RWPE2 (cell line): ENCODE data around the gene DDN.

Source experiments
- ATAC-seq: fragments of 200-7000 bp; cut with Tn5 transposase; 3 replicates; pipeline ENCODE4 v1.9.1; 2021; ENCODE audit warnings: low read depth
- DNase-seq: peaks from one replicate; pipeline ENCODE4 v3.0.0-alpha.2; 2020; ENCODE audit warnings: low spot score
- H3K27ac ChIP-seq: fragments of 450-650 bp; 2 replicates; pipeline ENCODE4 v1.5.1; 2017; ENCODE audit warnings: mild to moderate bottlenecking; ENCODE audit not compliant: poor library complexity, severe bottlenecking
- H3K27me3 ChIP-seq: fragments of 250-450 bp; sonication (Bioruptor Pico); 2 replicates; pipeline ENCODE4 v1.5.1; 2021; ENCODE audit warnings: mild to moderate bottlenecking, moderate library complexity; ENCODE audit not compliant: insufficient read depth, poor library complexity, severe bottlenecking
- H3K36me3 ChIP-seq: fragments of 250-450 bp; sonication (Bioruptor Pico); 2 replicates; pipeline ENCODE4 v1.5.1; 2020; ENCODE audit warnings: low read depth, mild to moderate bottlenecking, moderate library complexity
- H3K4me1 ChIP-seq: fragments of 250-450 bp; sonication (Bioruptor Pico); 2 replicates; pipeline ENCODE4 v1.5.1; 2021; ENCODE audit warnings: mild to moderate bottlenecking, moderate library complexity; ENCODE audit not compliant: insufficient read depth, poor library complexity, severe bottlenecking
- H3K4me3 ChIP-seq: fragments of 250-450 bp; sonication (Bioruptor Pico); 2 replicates; pipeline ENCODE4 v1.5.1; 2021; ENCODE audit warnings: mild to moderate bottlenecking, moderate library complexity; ENCODE audit not compliant: severe bottlenecking
- H3K9me3 ChIP-seq: fragments of 250-450 bp; sonication (Bioruptor Pico); 2 replicates; pipeline ENCODE4 v1.5.1; 2021; ENCODE audit warnings: mild to moderate bottlenecking, moderate library complexity; ENCODE audit not compliant: severe bottlenecking
- CTCF ChIP-seq: fragments of 450-650 bp; IDR thresholded peaks from one replicate; pipeline ENCODE4 v1.5.1; 2017; ENCODE audit warnings: mild to moderate bottlenecking, moderate library complexity; ENCODE audit not compliant: poor library complexity, severe bottlenecking

DDN gene

DNA sequence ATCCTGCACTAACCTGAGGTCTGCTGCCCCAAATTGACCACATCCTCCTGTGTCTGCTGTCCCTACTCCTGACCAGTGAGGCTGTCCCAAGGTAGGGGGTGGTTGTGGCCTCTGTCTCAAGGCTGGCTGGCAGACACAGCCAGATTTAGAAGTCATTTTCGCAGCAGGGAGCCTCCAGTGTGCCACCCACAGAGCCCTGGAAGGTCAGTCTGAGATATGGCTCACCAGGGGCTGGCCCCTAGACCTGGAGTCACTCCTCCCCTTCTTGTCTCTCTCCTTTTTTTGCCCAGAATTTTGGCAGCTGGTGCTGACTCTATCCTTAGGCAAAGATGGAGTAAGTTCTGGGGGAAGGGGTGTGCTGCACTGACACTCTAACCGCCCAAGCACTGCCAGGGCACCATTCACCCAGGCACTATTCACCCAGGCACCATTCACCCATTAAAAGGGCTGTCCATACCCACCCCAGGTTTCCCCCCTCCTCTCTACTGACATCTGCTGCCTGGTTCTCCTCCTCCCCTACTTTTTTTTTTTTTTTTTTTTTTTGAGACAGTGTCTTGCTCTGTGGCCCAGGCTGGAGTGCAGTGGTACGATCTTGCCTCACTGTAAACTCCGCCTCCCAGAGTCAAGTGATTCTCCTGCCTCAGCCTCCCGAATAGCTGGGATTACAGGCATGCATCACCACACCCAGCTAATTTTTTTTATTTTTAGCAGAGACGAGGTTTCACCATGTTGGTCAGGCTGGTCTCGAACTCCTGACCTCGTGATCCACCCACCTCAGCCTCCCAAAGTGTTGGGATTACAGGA lies 7.7 kb downstream of the DDN start:
- peaks cover 3% of the 10 kb centered on the region for H3K27me3 ChIP-seq

DNA sequence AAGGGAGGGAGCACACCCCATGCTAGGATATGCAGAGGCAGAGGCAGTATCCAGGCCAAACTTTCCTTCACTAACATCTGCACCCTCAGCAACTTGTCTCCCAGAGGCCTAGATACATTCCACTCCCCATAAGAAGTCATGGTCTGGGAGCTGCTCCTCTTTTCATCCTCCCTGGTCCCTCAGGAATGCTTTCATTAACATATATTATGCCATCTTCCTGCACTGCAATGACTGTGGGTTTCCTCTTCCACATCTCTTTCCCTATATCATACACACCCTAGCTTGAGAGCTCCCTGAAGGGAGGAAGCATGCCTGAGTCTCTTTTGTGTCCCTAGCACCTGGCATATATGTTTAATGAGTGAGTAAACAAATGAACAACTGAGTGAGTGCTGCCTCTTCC lies 8.6 kb downstream of the DDN start:
- Histone ChIP-seq H3K4me1 (no peaks in the 10 kb centered on the region), H3K36me3 (no peaks in the 10 kb centered on the region), H3K9me3 (no peaks in the 10 kb centered on the region), H3K27me3 (peaks cover 3% of the 10 kb centered on the region), H3K27ac (no peak overlapping the region), H3K4me3 (no peak overlapping the region)
- DNase-seq: no peak
- no peak for TF ChIP-seq CTCF
- no peak for ATAC-seq

More for the DNA sequence above, 7.7 kb downstream of the DDN start:
- no peak for TF ChIP-seq CTCF
- no peaks in the 10 kb centered on the region for H3K36me3 ChIP-seq
- no peaks in the 10 kb centered on the region for H3K9me3 ChIP-seq
- H3K27ac ChIP-seq: no peak overlapping the region
- H3K4me3 ChIP-seq: no peak overlapping the region
- H3K4me1 ChIP-seq: no peaks in the 10 kb centered on the region
- ATAC-seq: no peak
- DNase-seq: no peak

- ATAC-seq (peak; percentile 58), DNase-seq (peak; percentile 38)
- peaks cover 21% of the 10 kb centered on the region for H3K27me3 ChIP-seq
Observed at GRCh38 chr12:48988030-48988649, 11.0 kb downstream of the DDN start.

DNA sequence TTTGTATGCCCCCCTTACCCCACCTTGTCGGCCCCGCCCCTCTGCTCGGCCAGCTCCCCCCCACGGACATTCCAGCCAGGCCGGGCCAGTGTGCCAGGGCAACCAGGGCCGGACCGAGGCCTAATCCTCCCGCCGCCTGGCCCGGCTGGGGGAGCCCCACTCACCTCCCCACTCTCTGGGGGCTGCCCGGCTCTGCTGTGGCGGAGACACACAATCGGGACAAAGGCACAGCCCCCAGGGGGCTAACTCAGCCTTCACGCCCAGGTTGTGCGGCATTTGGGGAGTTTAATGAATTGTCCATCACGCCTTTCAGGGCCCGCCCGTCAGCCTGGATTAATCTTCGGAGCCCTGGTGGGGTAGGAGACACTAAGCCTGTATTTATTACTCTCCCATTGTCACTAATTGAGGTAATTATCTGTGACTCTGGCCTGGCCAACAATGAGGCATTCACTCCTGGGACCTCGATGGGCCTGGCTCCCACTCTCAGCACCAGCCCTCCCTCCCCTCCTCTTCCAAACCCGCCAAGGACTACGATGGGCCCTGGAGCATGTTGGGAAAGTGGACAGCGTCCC lies 12.4 kb downstream of the DDN start:
- Histone ChIP-seq H3K9me3 (no peaks in the 10 kb centered on the region), H3K36me3 (no peaks in the 10 kb centered on the region), H3K27me3 (peaks cover 32% of the 10 kb centered on the region), H3K4me1 (no peaks in the 10 kb centered on the region), H3K4me3 (no peak overlapping the region), H3K27ac (no peak overlapping the region)
- ATAC-seq (no peak), DNase-seq (peak; percentile 46)
- no peak for TF ChIP-seq CTCF

More at GRCh38 chr12:48988030-48988649, 11.0 kb downstream of the DDN start:
- Histone ChIP-seq H3K4me1 (no peaks in the 10 kb centered on the region), H3K27ac (no peak overlapping the region), H3K4me3 (no peak overlapping the region), H3K9me3 (no peaks in the 10 kb centered on the region), H3K36me3 (no peaks in the 10 kb centered on the region)
- TF ChIP-seq CTCF: peak; percentile 76
